SU-DHL-6 (cell line): ENCODE measurements around the gene SLX4.

Source experiments
- H2AFZ ChIP-seq: fragments of 200-600 bp; sonication (generic); 2 replicates; pipeline ENCODE4 v1.6.1; 2014; ENCODE audit warnings: low read depth, mild to moderate bottlenecking, moderate library complexity, mixed read lengths, antibody characterized with exemption, low read length; ENCODE audit not compliant: severe bottlenecking
- H3F3A ChIP-seq: fragments of 200-600 bp; shearing (Covaris generic); 2 replicates; pipeline ENCODE4 v1.6.0; 2016; ENCODE audit warnings: antibody characterized with exemption, mild to moderate bottlenecking; ENCODE audit not compliant: insufficient read depth
- H3K27ac ChIP-seq: fragments of 200-600 bp; sonication (generic); 2 replicates; pipeline ENCODE4 v1.5.1; 2016; ENCODE audit warnings: low read depth, mild to moderate bottlenecking, low read length, moderate library complexity, mixed read lengths
- H3K27me3 ChIP-seq: fragments of 200-600 bp; sonication (generic), shearing (Covaris generic); 2 replicates; pipeline ENCODE4 v1.6.0; 2014; ENCODE audit warnings: mild to moderate bottlenecking, low read length
- H3K36me3 ChIP-seq: fragments of 200-600 bp; sonication (generic); 2 replicates; pipeline ENCODE4 v1.6.1; 2014; ENCODE audit warnings: mild to moderate bottlenecking, low read length, mixed read lengths
- H3K4me2 ChIP-seq: fragments of 300-600, 200-600 bp; shearing (Covaris generic), sonication (generic); 2 replicates; pipeline ENCODE4 v1.6.0; 2014; ENCODE audit warnings: low read length, low read depth, mild to moderate bottlenecking; ENCODE audit not compliant: poor library complexity, severe bottlenecking
- H3K4me3 ChIP-seq: fragments of 200-600 bp; sonication (generic); 2 replicates; pipeline ENCODE4 v1.5.1; 2014; ENCODE audit warnings: antibody characterized with exemption, low read length, mild to moderate bottlenecking, mixed read lengths; ENCODE audit not compliant: insufficient read depth, poor library complexity, severe bottlenecking
- H3K79me2 ChIP-seq: fragments of 200-600 bp; sonication (generic); 2 replicates; pipeline ENCODE4 v1.6.1; 2014; ENCODE audit warnings: mild to moderate bottlenecking, low read length, moderate library complexity; ENCODE audit not compliant: insufficient read depth
- H3K9ac ChIP-seq: fragments of 200-600 bp; sonication (generic); 2 replicates; pipeline ENCODE4 v1.7.0; 2014; ENCODE audit warnings: mild to moderate bottlenecking, low read length
- H3K9me2 ChIP-seq: fragments of 200-600 bp; sonication (generic); replicated peaks from 2 replicates; pipeline ENCODE4 v1.6.1; 2014; ENCODE audit warnings: low read length; ENCODE audit not compliant: insufficient read depth
- H3K9me3 ChIP-seq: fragments of 200-600 bp; sonication (generic); 2 replicates; pipeline ENCODE4 v1.6.1; 2014; ENCODE audit warnings: low read length, mixed read lengths; ENCODE audit not compliant: insufficient read depth
- H4K20me1 ChIP-seq: fragments of 200-600 bp; sonication (generic); 2 replicates; pipeline ENCODE4 v1.6.1; 2014; ENCODE audit warnings: low read depth, mild to moderate bottlenecking, antibody characterized with exemption, low read length, moderate library complexity, mixed read lengths
- CTCF ChIP-seq: fragments of 200-600 bp; sonication (generic); IDR thresholded peaks from one replicate; pipeline ENCODE4 v1.5.1; 2017; ENCODE audit warnings: antibody characterized with exemption, mild to moderate bottlenecking, low read length, moderate library complexity; ENCODE audit not compliant: insufficient read depth, poor library complexity, severe bottlenecking
- EZH2phosphoT487 ChIP-seq: fragments of 200-600 bp; sonication (generic), shearing (Covaris generic); conservative IDR thresholded peaks from 2 replicates; pipeline ENCODE4 v1.6.1; 2018; ENCODE audit warnings: mild to moderate bottlenecking, antibody characterized with exemption, low read length, moderate library complexity, mixed read lengths

SLX4 gene

GRCh38 chr16:3599922-3600321 is 11.5 kb downstream of the SLX4 start:
- no peak overlapping the region for H3K4me3 ChIP-seq
- H3K9me2 ChIP-seq = no peaks in the 10 kb centered on the region
- H3K79me2 ChIP-seq = no peaks in the 10 kb centered on the region
- H3K27me3 ChIP-seq = no peaks in the 10 kb centered on the region
- no peak overlapping the region for H2AFZ ChIP-seq
- H3K9ac ChIP-seq = no peak overlapping the region
- H3F3A ChIP-seq = no peaks in the 10 kb centered on the region
- peaks cover 4% of the 10 kb centered on the region; the same call in 1 of the 2 replicates for H3K9me3 ChIP-seq
- H3K36me3 ChIP-seq = peaks cover 21% of the 10 kb centered on the region
- H4K20me1 ChIP-seq = no peaks in the 10 kb centered on the region
- H3K4me2 ChIP-seq = no peak overlapping the region
- H3K27ac ChIP-seq = no peak overlapping the region
- no peak for TF ChIP-seq CTCF
- no peak for TF ChIP-seq EZH2phosphoT487

GRCh38 chr16:3599121-3599520 is 12.3 kb downstream of the SLX4 start:
- Histone ChIP-seq H4K20me1 (no peaks in the 10 kb centered on the region), H3K9me3 (peaks cover 4% of the 10 kb centered on the region; the same call in 1 of the 2 replicates), H3K9me2 (no peaks in the 10 kb centered on the region), H3K4me2 (no peak overlapping the region), H3K9ac (no peak overlapping the region), H2AFZ (no peak overlapping the region), H3K27ac (no peak overlapping the region), H3K79me2 (no peaks in the 10 kb centered on the region), H3K27me3 (no peaks in the 10 kb centered on the region), H3K36me3 (peaks cover 21% of the 10 kb centered on the region), H3F3A (no peaks in the 10 kb centered on the region), H3K4me3 (no peak overlapping the region)
- no peak for TF ChIP-seq EZH2phosphoT487
- TF ChIP-seq CTCF = no peak

GRCh38 chr16:3598236-3598635 is 13.2 kb downstream of the SLX4 start:
- Histone ChIP-seq H3K9me3 (peaks cover 4% of the 10 kb centered on the region; the same call in 1 of the 2 replicates), H4K20me1 (no peaks in the 10 kb centered on the region), H3K27me3 (no peaks in the 10 kb centered on the region), H3K27ac (no peak overlapping the region), H3K4me2 (no peak overlapping the region), H3K9ac (no peak overlapping the region), H3K4me3 (no peak overlapping the region), H3F3A (no peaks in the 10 kb centered on the region), H3K36me3 (peaks cover 21% of the 10 kb centered on the region), H3K9me2 (no peaks in the 10 kb centered on the region), H3K79me2 (no peaks in the 10 kb centered on the region), H2AFZ (no peak overlapping the region)
- TF ChIP-seq CTCF (no peak), EZH2phosphoT487 (no peak)
